ENCODE results near the gene GIPC3.

GIPC3 gene

DNA sequence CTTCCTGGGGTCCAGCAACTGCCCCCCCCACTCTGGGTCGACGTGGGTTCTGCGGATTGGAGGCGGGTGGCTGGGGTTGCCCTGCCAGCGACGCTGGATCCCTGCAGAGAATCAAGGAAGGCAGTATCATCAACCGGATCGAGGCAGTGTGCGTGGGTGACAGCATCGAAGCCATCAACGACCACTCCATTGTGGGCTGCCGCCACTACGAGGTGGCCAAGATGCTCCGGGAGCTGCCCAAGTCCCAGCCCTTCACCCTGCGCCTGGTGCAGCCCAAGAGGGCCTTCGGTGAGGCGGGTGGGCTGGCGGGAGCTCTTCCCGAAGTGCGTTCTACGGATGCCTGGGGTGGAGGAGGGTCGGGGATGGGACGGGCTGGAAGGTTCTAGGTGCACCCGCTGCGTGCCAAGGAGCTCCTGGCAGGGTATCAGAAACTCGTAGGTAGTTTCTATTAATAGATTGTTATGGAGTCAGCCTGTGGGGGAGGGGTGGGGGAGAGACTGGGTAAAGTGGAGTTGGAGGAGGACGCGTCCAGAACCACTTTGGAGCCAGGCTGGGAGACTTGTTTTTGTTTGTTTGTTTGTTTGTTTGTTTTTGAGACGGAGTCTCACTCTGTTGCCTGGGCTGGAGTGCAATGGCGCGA is 1.5 kb downstream of the GIPC3 start:
- CTCF ChIA-PET: interaction anchor here (0.8 to 9.4 kb wide), 12 partner anchors 9 to 104 kb away, joined by 3 to 91 read pairs (median 3); no protein-coding TSS in a partner anchor

DNA sequence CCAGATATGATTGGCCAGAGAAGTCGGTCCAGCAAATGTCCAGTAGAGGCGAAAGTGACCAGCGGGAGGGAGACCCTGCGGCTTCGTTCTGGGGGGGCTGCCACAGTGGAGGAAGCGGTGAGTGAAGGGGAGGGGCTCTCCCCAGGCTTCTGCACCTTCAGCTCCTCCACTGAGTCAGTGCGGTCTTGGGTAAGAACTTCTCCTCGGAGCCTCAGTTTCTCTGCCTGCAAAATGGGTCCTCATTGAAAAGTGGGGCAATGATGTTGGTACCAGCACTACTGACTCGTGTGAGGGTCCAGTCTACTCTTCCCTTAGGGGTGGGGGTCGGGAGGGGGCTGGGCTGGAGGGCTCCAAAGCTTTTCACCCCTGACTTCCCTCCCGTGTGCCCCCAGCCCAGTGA is 4.2 kb downstream of the GIPC3 start:
- Histone ChIP-seq H3K27ac (ENCODE audit: insufficient read depth in 1 of 2, low read depth in 1 of 2, low read length in 2 of 2, poor library complexity in 1 of 2, severe bottlenecking in 2 of 2) (no peak overlapping the region), H3K9me3 (ENCODE audit: control extremely low read depth in 1 of 5, control insufficient read depth in 4 of 5, insufficient read depth in 2 of 5, low read depth in 1 of 5, low read length in 4 of 5) (no peaks in the 10 kb centered on the region), H3K27me3 (replicated peaks in 2 of 5; ENCODE audit: control insufficient read depth in 4 of 5, insufficient read depth in 5 of 5, low read length in 4 of 5) (no peaks in the 10 kb centered on the region), H3K36me3 (ENCODE audit: control insufficient read depth in 4 of 4, insufficient read depth in 4 of 4, low read length in 3 of 4) (no peaks in the 10 kb centered on the region), H3K4me1 (ENCODE audit: control extremely low read depth in 1 of 4, control insufficient read depth in 4 of 4, insufficient read depth in 4 of 4, low read length in 3 of 4) (peaks cover 0 to 9% (median 8%) of the 10 kb centered on the region in 4 experiments), H3K4me3 (ENCODE audit: control insufficient read depth in 1 of 7, extremely low read depth in 1 of 7, insufficient read depth in 4 of 7, low read depth in 2 of 7, low read length in 6 of 7) (no peak overlapping the region)
- 95% methylated on average over 8 of the region's 11 CpGs for WGBS (ENCODE audit: insufficient coverage)
- ChIA-PET CTCF (interaction anchor here (1.2 to 9.4 kb wide), 3 partner anchors 11 to 30 kb away, joined by 3 to 91 read pairs (median 4); no protein-coding TSS in a partner anchor), POLR2A (no interaction called here)
- no peak for DNase-seq

More for the DNA sequence above, 1.5 kb downstream of the GIPC3 start:
- no peak for DNase-seq
- H3K36me3 ChIP-seq (ENCODE audit: control insufficient read depth in 4 of 4, insufficient read depth in 4 of 4, low read length in 3 of 4): no peaks in the 10 kb centered on the region
- WGBS (ENCODE audit: insufficient coverage): 92% methylated on average over 28 of the region's 31 CpGs
- H3K27ac ChIP-seq (ENCODE audit: insufficient read depth in 1 of 2, low read depth in 1 of 2, low read length in 2 of 2, poor library complexity in 1 of 2, severe bottlenecking in 2 of 2): no peak overlapping the region
- H3K27me3 ChIP-seq (replicated peaks in 2 of 5; ENCODE audit: control insufficient read depth in 4 of 5, insufficient read depth in 5 of 5, low read length in 4 of 5): no peaks in the 10 kb centered on the region
- H3K4me1 ChIP-seq (ENCODE audit: control extremely low read depth in 1 of 4, control insufficient read depth in 4 of 4, insufficient read depth in 4 of 4, low read length in 3 of 4): peaks cover 0 to 9% (median 8%) of the 10 kb centered on the region in 4 experiments
- H3K9me3 ChIP-seq (ENCODE audit: control extremely low read depth in 1 of 5, control insufficient read depth in 4 of 5, insufficient read depth in 2 of 5, low read depth in 1 of 5, low read length in 4 of 5): no peaks in the 10 kb centered on the region
- POLR2A ChIA-PET: no interaction called here
- H3K4me3 ChIP-seq (ENCODE audit: control insufficient read depth in 1 of 7, extremely low read depth in 1 of 7, insufficient read depth in 4 of 7, low read depth in 2 of 7, low read length in 6 of 7): no peak overlapping the region

DNA sequence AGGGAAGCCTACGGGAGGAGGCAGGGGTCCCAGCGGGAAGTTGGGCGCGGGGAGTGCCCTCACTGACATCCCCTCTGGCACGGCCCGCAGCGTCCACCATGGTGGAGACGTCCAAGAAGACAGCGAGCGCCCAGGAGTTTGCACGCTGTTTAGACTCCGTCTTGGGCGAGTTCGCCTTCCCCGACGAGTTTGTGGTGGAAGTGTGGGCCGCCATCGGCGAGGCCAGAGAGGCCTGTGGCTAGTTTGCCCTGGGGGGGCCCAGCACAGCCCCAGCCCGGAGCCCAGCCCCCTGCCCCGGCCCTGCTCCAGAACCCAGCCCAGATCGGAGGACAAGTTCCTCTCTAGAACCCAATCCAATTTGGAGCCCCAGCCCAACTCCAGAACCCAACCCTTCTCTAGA is 4.7 kb downstream of the GIPC3 start:
- no peak overlapping the region for H3K4me3 ChIP-seq (ENCODE audit: control insufficient read depth in 1 of 7, extremely low read depth in 1 of 7, insufficient read depth in 4 of 7, low read depth in 2 of 7, low read length in 6 of 7)
- ChIA-PET CTCF (interaction anchor here (0.6 to 9.4 kb wide), 5 partner anchors 8 to 63 kb away, joined by 4 to 91 read pairs (median 5); no protein-coding TSS in a partner anchor), POLR2A (no interaction called here)
- H3K4me1 ChIP-seq (ENCODE audit: control extremely low read depth in 1 of 4, control insufficient read depth in 4 of 4, insufficient read depth in 4 of 4, low read length in 3 of 4): peaks cover 0 to 9% (median 8%) of the 10 kb centered on the region in 4 experiments
- no peak for DNase-seq
- no peak overlapping the region for H3K27ac ChIP-seq (ENCODE audit: insufficient read depth in 1 of 2, low read depth in 1 of 2, low read length in 2 of 2, poor library complexity in 1 of 2, severe bottlenecking in 2 of 2)
- H3K27me3 ChIP-seq (replicated peaks in 2 of 5; ENCODE audit: control insufficient read depth in 4 of 5, insufficient read depth in 5 of 5, low read length in 4 of 5): no peaks in the 10 kb centered on the region
- 97% methylated on average over 20 of the region's 22 CpGs for WGBS (ENCODE audit: insufficient coverage)
- H3K9me3 ChIP-seq (ENCODE audit: control extremely low read depth in 1 of 5, control insufficient read depth in 4 of 5, insufficient read depth in 2 of 5, low read depth in 1 of 5, low read length in 4 of 5): no peaks in the 10 kb centered on the region
- no peaks in the 10 kb centered on the region for H3K36me3 ChIP-seq (ENCODE audit: control insufficient read depth in 4 of 4, insufficient read depth in 4 of 4, low read length in 3 of 4)

DNA sequence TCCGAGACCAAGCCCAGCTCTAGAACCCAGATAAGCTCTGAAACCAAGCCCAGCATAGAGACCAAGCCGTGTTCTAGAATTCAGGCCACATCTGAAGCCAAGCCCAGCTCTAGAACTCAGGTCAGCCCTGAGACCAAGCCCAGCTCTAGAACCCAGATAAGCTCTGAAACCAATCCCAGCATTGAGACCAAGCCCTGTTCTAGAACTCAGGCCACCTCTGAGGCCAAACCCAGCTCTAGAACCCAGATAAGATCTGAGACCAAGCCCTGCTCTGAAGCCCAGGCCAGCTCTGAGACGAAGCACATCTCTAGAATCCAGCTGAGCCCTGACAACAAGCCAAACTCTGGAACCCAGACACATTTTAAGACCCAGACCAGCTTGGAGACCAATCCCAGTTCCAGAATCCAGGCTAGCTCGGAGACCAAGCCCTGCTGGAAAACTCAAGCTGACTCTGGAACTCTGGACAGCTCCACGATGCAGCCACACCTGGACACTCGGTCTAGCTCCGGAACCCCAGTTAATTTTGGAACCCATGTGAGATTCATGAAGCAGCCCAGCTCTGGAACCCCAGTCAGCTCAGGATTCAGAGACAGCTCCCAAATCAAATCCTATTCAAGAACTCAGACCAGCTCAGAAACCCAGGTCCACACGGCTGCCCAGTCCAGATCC is 5.8 kb downstream of the GIPC3 start:
- peaks cover 0 to 4% (median 1%) of the 10 kb centered on the region in 4 experiments for H3K4me1 ChIP-seq (ENCODE audit: control extremely low read depth in 1 of 4, control insufficient read depth in 4 of 4, insufficient read depth in 4 of 4, low read length in 3 of 4)
- H3K27me3 ChIP-seq (replicated peaks in 2 of 5; ENCODE audit: control insufficient read depth in 4 of 5, insufficient read depth in 5 of 5, low read length in 4 of 5): no peaks in the 10 kb centered on the region
- no peak overlapping the region for H3K4me3 ChIP-seq (ENCODE audit: control insufficient read depth in 1 of 7, extremely low read depth in 1 of 7, insufficient read depth in 4 of 7, low read depth in 2 of 7, low read length in 6 of 7)
- 100% methylated on average over 8 of the region's 8 CpGs for WGBS (ENCODE audit: insufficient coverage)
- H3K27ac ChIP-seq (ENCODE audit: insufficient read depth in 1 of 2, low read depth in 1 of 2, low read length in 2 of 2, poor library complexity in 1 of 2, severe bottlenecking in 2 of 2): no peak overlapping the region
- no peak for DNase-seq
- ChIA-PET CTCF (interaction anchor here (1.0 to 9.4 kb wide), 10 partner anchors 8 to 65 kb away, joined by 3 to 91 read pairs (median 5); partner anchors contain the start of genes MFSD12 and TBXA2R), POLR2A (interaction anchor here (0.6 to 0.9 kb wide), 2 partner anchors 14 to 46 kb away, joined by 3 read pairs; no protein-coding TSS in a partner anchor)
- no peaks in the 10 kb centered on the region for H3K9me3 ChIP-seq (ENCODE audit: control extremely low read depth in 1 of 5, control insufficient read depth in 4 of 5, insufficient read depth in 2 of 5, low read depth in 1 of 5, low read length in 4 of 5)
- H3K36me3 ChIP-seq (ENCODE audit: control insufficient read depth in 4 of 4, insufficient read depth in 4 of 4, low read length in 3 of 4): peaks cover 0 to 5% (median 0%) of the 10 kb centered on the region in 4 experiments

DNA sequence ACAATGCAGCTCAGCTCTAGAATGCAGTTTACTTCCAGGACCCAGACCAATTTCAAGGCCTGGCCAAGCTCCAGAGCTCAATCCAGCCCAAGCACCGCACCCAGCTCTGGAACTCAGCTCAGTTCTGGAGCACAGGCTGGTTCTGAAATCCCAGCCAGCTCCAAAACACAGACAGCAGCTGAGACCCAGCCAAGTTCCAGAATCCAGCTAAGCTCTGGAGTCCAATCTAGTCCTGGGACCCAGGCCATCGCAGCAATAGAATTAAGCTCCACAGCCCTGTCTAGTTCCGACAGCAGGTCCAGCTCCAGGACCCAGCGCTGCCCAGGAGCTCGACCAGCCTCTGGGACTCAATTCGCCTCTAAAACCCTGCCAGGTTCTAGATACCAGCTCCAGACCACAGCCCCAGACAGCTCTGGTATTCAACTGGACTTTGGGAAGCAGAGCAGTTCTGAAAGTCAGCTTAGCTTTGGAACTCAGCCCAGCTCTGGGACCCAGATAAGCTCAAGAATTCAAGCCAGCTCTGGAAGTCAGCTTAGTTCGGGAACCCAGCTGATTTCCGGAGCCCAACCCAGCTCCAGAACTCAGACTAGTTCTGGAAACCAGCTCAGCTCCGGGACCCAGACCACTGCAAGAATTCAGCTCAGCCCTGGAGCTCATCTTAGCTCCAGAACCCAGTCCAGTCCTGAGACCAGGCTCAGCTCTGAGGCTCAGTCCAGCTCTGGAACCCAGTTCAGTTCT is 6.8 kb downstream of the GIPC3 start:
- H3K36me3 ChIP-seq (ENCODE audit: control insufficient read depth in 4 of 4, insufficient read depth in 4 of 4, low read length in 3 of 4): peaks cover 0 to 5% (median 0%) of the 10 kb centered on the region in 4 experiments
- H3K9me3 ChIP-seq (ENCODE audit: control extremely low read depth in 1 of 5, control insufficient read depth in 4 of 5, insufficient read depth in 2 of 5, low read depth in 1 of 5, low read length in 4 of 5): no peaks in the 10 kb centered on the region
- H3K27ac ChIP-seq (ENCODE audit: insufficient read depth in 1 of 2, low read depth in 1 of 2, low read length in 2 of 2, poor library complexity in 1 of 2, severe bottlenecking in 2 of 2): no peak overlapping the region
- no peak for DNase-seq
- no peak overlapping the region for H3K4me3 ChIP-seq (ENCODE audit: control insufficient read depth in 1 of 7, extremely low read depth in 1 of 7, insufficient read depth in 4 of 7, low read depth in 2 of 7, low read length in 6 of 7)
- no peaks in the 10 kb centered on the region for H3K27me3 ChIP-seq (replicated peaks in 2 of 5; ENCODE audit: control insufficient read depth in 4 of 5, insufficient read depth in 5 of 5, low read length in 4 of 5)
- ChIA-PET POLR2A (no interaction called here), CTCF (interaction anchor here (0.8 to 9.4 kb wide), 10 partner anchors 9 to 104 kb away, joined by 3 to 91 read pairs (median 4); partner anchors contain the start of gene TBXA2R)
- 98% methylated on average over 9 of the region's 9 CpGs for WGBS (ENCODE audit: insufficient coverage)
- no peaks in the 10 kb centered on the region for H3K4me1 ChIP-seq (ENCODE audit: control extremely low read depth in 1 of 4, control insufficient read depth in 4 of 4, insufficient read depth in 4 of 4, low read length in 3 of 4)

DNA sequence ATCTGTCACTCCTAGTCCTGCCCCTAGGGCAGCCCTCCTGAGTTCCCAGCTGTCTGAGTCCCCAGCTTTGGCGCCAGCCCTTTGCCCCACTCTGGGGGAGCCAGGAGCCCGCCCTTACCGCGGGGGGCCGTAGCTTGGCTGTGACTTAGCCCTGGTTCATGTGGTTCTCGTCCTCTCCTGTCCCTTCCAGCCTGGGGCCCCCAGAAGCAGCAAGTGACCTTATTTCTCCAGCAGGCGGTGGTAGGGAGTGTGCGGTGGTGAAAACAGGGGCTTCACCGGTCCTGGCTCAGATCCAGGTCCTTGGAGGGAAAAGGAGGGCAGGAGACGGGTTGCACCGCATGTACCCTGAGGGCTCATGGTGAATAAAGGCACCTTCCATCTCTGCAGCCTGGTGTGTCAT is 7.9 kb downstream of the GIPC3 start:
- POLR2A ChIA-PET: no interaction called here
- WGBS (ENCODE audit: insufficient coverage): 70% methylated on average over 8 of the region's 11 CpGs
- CTCF ChIA-PET: interaction anchor here (1.1 to 1.3 kb wide), 2 partner anchors 32 to 105 kb away, joined by 3 to 4 read pairs; no protein-coding TSS in a partner anchor

More for the DNA sequence above, 7.9 kb downstream of the GIPC3 start:
- H3K36me3 ChIP-seq (ENCODE audit: control insufficient read depth in 4 of 4, insufficient read depth in 4 of 4, low read length in 3 of 4): peaks cover 0 to 8% (median 1%) of the 10 kb centered on the region in 4 experiments
- H3K27ac ChIP-seq (ENCODE audit: insufficient read depth in 1 of 2, low read depth in 1 of 2, low read length in 2 of 2, poor library complexity in 1 of 2, severe bottlenecking in 2 of 2): no peak overlapping the region
- DNase-seq: peak in 2 of 3 donors; percentile 44 to 59
- no peak overlapping the region for H3K4me3 ChIP-seq (ENCODE audit: control insufficient read depth in 1 of 7, extremely low read depth in 1 of 7, insufficient read depth in 4 of 7, low read depth in 2 of 7, low read length in 6 of 7)
- H3K27me3 ChIP-seq (replicated peaks in 2 of 5; ENCODE audit: control insufficient read depth in 4 of 5, insufficient read depth in 5 of 5, low read length in 4 of 5): no peaks in the 10 kb centered on the region
- no peaks in the 10 kb centered on the region for H3K9me3 ChIP-seq (ENCODE audit: control extremely low read depth in 1 of 5, control insufficient read depth in 4 of 5, insufficient read depth in 2 of 5, low read depth in 1 of 5, low read length in 4 of 5)
- no peaks in the 10 kb centered on the region for H3K4me1 ChIP-seq (ENCODE audit: control extremely low read depth in 1 of 4, control insufficient read depth in 4 of 4, insufficient read depth in 4 of 4, low read length in 3 of 4)

All from common myeloid progenitor, CD34-positive (primary cell).